Left hindlimb (tissue), 1 donor: ENCODE data around the gene GMDS.
A peak's percentile ranks its signal among the peaks of the same experiment; 100 is the strongest.

Source experiments
- DNase-seq: peaks from one replicate; pipeline ENCODE4 v3.0.0-alpha.2; 2018

The GMDS gene

GRCh38 chr6:1787894-1788293, 457.5 kb downstream of the GMDS start:
- DNase-seq: peak; percentile 60

GRCh38 chr6:1786455-1787453, 458.7 kb downstream of the GMDS start:
- DNase-seq: no peak

- DNase-seq: no peak
Measured at GRCh38 chr6:1784422-1784884, 461.0 kb downstream of the GMDS start.

GRCh38 chr6:1781817-1782184, 463.6 kb downstream of the GMDS start:
- DNase-seq: no peak

- DNase-seq: no peak
Measured at GRCh38 chr6:1781152-1781816, 464.1 kb downstream of the GMDS start.

- no peak for DNase-seq
Measured at GRCh38 chr6:1780251-1780867, 465.0 kb downstream of the GMDS start.

- DNase-seq: peak; percentile 81
Measured at GRCh38 chr6:1778686-1779235, 466.6 kb downstream of the GMDS start.

- no peak for DNase-seq
Measured at GRCh38 chr6:1777921-1778685, 467.3 kb downstream of the GMDS start.

GRCh38 chr6:1775441-1775840, 470.0 kb downstream of the GMDS start:
- DNase-seq: no peak

GRCh38 chr6:1774226-1774915, 471.0 kb downstream of the GMDS start:
- no peak for DNase-seq

GRCh38 chr6:1773700-1774099, 471.7 kb downstream of the GMDS start:
- no peak for DNase-seq

GRCh38 chr6:1770968-1771723, 474.3 kb downstream of the GMDS start:
- no peak for DNase-seq

- no peak for DNase-seq
Measured at GRCh38 chr6:1770435-1770843, 475.0 kb downstream of the GMDS start.

GRCh38 chr6:1767481-1768246, 477.7 kb downstream of the GMDS start:
- no peak for DNase-seq

GRCh38 chr6:1766654-1767053, 478.8 kb downstream of the GMDS start:
- DNase-seq: no peak

- no peak for DNase-seq
Measured at GRCh38 chr6:1765160-1765903, 480.1 kb downstream of the GMDS start.

GRCh38 chr6:1764397-1764987, 480.9 kb downstream of the GMDS start:
- DNase-seq: no peak

- no peak for DNase-seq
Measured at GRCh38 chr6:1763404-1763803, 482.0 kb downstream of the GMDS start.

- no peak for DNase-seq
Measured at GRCh38 chr6:1762203-1762602, 483.2 kb downstream of the GMDS start.
